ENCODE results near the gene AGXT.
A peak's percentile ranks its signal among the peaks of the same experiment; 100 is the strongest.

Gene AGXT

DNA sequence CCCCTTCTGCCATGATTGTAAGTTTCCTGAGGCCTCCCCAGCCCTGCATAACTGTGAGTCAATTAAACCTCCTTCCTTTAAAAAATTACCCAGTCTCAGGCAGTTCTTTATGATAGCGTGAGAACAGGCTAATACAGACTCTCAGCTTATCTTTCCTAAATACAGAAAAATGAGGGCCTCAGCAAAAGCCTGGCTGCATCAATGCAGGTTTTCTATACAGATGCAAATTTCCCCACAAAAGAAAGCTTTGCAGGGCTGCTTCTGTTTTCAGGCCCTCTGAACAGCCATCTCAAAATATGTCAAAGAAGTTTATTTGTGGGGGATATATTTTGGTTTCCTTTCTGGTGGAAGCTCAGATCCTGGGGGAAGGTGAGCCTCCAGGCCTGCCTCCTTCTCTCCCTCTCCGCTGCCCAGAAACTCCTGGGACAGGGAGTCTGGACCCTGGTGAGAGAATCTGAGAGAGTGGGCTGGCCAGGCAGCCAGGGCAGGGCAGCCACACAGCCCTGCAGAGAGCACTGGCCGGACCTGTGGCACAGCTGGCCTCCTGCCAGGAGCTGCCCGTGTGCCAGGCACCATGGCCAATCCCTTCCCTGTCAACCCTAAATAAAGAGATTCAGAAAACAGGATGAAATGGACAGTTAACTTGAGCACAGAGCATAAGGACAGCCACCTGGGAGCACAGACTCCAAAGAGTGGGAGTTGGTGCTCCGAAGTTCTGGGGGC is 21.6 kb upstream of the AGXT start:
- DNase-seq (ENCODE audit: low read depth) = no peak
- TF ChIP-seq, protein P1, sequence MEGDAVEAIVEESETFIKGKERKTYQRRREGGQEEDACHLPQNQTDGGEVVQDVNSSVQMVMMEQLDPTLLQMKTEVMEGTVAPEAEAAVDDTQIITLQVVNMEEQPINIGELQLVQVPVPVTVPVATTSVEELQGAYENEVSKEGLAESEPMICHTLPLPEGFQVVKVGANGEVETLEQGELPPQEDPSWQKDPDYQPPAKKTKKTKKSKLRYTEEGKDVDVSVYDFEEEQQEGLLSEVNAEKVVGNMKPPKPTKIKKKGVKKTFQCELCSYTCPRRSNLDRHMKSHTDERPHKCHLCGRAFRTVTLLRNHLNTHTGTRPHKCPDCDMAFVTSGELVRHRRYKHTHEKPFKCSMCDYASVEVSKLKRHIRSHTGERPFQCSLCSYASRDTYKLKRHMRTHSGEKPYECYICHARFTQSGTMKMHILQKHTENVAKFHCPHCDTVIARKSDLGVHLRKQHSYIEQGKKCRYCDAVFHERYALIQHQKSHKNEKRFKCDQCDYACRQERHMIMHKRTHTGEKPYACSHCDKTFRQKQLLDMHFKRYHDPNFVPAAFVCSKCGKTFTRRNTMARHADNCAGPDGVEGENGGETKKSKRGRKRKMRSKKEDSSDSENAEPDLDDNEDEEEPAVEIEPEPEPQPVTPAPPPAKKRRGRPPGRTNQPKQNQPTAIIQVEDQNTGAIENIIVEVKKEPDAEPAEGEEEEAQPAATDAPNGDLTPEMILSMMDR (conservative IDR thresholded peaks at IDR 0.05; ENCODE audit: low read depth, low read length) = no peak
- H3K4me3 ChIP-seq (ENCODE audit: low read length) = no peak overlapping the region

DNA sequence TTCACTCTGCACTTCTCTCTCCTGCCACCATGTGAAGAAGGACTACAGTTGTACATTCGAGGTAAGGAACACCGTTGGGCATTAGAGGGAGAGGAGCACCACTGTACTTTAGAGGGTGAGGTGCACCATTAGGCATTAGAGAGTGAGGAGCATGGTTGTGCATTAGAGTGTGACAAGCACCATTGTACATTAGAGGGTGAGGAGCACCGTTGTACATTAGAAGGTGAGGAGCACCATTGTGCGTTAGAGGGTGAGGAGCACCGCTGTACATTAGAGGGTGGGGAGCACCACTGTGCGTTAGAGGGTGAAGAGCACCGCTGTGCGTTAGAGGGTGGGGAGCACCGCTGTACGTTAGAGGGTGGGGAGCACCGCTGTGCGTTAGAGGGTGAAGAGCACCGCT is 20.8 kb upstream of the AGXT start:
- TF ChIP-seq, protein P1 (conservative IDR thresholded peaks at IDR 0.05; ENCODE audit: low read depth, low read length) = no peak
- no peak overlapping the region for H3K4me3 ChIP-seq (ENCODE audit: low read length)
- DNase-seq (ENCODE audit: low read depth) = no peak

DNA sequence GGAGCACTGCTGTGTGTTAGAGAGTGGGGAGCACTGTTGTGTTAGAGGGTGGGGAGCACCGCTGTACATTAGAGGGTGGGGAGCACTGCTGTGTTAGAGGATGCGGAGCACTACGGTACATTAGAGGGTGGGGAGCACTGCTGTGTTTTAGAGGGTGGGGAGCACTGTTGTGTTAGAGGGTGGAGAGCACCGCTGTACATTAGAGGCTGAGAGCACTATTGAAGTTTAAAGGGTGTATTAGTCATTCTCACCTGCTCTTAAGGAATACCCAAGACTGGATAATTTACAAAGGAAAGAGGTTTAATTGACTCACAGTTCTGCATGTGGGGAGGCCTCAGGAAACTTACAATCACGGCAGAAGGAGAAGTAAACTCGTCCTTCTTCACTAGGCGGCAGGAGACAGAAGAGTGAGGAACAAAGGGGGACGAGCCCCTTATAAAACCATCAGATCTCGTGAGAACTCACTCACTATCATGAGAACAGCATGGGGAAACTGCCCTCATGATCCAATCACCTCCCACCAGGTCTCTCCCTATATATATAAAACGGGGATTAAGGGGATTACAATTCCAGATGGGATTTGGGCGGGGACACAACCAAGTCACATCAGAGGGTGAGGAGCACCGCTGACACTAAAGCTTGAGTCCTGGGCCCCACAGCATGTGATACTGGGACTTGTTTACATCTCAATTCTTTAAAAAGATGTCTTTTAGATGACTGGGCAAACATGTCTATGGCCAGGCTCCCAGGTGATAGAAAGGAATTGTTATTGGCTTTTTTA is 19.5 kb upstream of the AGXT start:
- DNase-seq (ENCODE audit: low read depth) = no peak
- TF ChIP-seq, protein P1 (conservative IDR thresholded peaks at IDR 0.05; ENCODE audit: low read depth, low read length) = no peak
- no peak overlapping the region for H3K4me3 ChIP-seq (ENCODE audit: low read length)

DNA sequence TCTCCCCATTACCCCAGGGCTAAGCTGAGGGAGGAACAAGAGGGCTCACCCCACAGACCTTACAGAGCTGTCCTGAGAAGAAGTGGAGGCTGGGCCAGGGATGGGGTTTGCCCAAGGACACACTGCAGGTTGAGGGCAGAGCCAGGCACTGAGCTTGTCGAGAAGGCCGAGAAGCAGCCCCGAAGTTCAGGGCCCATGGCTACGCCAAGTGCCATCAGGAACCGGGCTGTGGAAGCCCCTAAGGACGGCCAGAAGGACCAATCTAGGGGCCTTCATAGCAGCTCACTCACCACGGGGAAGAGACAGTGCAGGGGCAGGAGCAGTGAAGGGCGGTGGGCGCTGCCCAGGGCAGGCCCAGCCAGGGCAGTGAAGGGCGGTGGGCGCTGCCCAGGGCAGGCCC is 18.6 kb upstream of the AGXT start:
- TF ChIP-seq, protein P1 (conservative IDR thresholded peaks at IDR 0.05; ENCODE audit: low read depth, low read length) = no peak
- no peak overlapping the region for H3K4me3 ChIP-seq (ENCODE audit: low read length)
- DNase-seq (ENCODE audit: low read depth) = no peak

DNA sequence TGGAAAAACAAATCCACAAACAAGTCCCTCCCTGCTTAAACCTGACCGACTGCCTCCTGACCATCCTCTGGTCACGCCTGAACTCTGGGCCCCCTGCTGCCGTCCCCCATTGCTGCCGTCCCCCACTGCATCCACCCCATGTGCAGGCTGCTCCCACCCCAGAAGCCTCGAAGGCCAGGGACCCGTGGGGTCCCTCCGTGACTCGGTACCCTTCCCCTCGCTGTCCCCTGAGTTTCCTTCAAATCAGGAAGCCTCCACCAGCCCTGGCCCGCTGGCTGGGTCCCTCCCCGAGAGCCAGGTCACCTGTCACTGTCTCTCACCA is 17.9 kb upstream of the AGXT start:
- TF ChIP-seq, protein P1 (conservative IDR thresholded peaks at IDR 0.05; ENCODE audit: low read depth, low read length) = no peak
- no peak overlapping the region for H3K4me3 ChIP-seq (ENCODE audit: low read length)
- no peak for DNase-seq (ENCODE audit: low read depth)

DNA sequence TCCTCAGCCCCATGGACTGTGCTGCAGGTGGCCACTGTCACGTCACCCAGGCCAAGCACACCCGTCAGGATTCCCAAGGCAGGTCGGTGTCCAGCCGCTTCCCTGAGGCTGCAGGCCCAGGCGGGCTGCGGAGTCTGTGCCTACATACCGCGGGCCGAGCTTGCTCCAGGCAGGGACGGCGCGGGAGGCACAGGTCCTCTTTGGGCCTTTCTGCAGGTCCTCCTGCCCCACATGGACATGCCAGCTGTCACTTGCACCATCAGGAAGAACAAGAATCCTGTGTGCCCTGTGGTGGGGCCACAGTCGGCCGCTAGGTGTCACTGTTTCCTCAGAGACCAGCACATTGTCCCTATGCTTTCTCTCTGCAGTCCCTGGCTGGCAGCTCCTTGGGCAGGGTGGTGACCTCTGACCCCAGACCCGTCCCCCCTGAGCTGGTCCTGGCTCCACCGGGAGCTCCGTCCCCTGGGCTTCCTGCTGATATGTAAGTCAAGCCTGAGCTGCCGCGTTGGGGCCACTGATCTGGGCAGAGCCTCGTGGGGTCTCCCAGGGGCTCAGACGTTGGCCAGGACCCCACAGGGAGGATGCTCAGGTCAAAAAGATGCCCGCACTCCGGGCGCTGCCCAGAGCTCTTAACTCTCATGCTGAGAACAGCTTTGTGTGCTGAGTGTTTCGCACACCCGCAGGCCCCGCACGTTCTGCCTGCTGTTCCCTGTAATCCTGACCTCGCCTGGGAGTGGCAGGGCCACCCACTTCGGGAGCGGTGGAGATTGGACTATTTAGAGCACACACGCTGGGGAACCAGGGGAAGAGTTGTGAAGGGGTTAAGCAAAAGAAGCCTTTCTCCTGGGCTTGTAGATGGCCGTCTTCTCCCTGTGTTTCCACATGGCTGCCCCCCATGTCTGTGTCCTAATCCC is 17.3 kb upstream of the AGXT start:
- TF ChIP-seq, protein P1 (conservative IDR thresholded peaks at IDR 0.05; ENCODE audit: low read depth, low read length) = peak; percentile 95
- H3K4me3 ChIP-seq (ENCODE audit: low read length) = no peak overlapping the region
- no peak for DNase-seq (ENCODE audit: low read depth)

Measured in retinal pigment epithelial cell (primary cell).